T-helper 9 cell (primary cell): ENCODE data around the gene SLC44A2.

Source experiments
- DNase-seq: peaks from one replicate; pipeline ENCODE4 v3.0.0-alpha.2; 2020
- total RNA-seq, 2 donors: gene quantifications; one replicate each; lab custom pipeline; 2026; lab: John Stamatoyannopoulos, UW

Gene SLC44A2
- 132 to 179 reads per million in 2 donors for total RNA-seq

DNA sequence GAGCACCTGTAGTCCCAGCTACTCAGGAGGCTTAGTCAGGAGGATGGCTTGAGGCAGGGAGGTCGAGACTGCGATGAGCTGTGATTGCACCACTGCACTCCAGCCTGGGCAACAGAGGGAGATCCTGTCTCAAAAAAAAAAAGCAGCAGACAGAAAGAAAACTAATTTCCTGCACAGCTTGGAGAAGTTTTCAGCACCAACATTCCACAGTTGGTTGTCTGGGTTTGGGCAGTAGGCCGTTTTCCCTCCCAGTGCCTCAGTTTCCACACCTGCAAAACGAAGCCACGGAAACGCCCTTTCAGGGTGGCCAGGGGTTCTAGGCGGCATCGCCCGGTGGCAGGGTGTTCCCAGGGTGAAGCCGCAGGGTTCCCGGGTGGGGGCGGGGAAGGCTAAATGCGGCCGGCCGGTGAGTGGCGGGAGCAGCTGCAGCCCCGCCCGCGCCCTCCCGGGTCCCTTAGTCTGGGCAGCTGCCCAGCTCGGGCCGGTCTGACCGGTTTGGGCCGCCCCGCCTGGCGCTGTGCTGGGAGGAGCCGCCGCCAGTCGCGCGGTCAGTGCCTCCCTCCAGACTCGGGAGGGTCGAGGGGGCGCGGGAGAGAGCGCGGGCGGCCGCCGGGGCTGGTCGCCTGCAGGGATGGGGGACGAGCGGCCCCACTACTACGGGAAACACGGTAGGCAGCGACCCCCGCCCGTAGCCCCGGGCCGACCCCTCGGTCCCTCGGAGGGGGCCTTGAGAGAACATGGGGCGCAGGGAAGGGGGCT lies at the start of gene SLC44A2:
TSS of gene SLC44A2 (plus strand) at position 551 of the 759 bp plus-strand sequence. CDS start at position 632, 81 bp downstream.
- DNase-seq = no peak

- DNase-seq = no peak
These were observed 47.4 kb upstream of the SLC44A2 start for GRCh38 chr19:10577951-10578350.

DNA sequence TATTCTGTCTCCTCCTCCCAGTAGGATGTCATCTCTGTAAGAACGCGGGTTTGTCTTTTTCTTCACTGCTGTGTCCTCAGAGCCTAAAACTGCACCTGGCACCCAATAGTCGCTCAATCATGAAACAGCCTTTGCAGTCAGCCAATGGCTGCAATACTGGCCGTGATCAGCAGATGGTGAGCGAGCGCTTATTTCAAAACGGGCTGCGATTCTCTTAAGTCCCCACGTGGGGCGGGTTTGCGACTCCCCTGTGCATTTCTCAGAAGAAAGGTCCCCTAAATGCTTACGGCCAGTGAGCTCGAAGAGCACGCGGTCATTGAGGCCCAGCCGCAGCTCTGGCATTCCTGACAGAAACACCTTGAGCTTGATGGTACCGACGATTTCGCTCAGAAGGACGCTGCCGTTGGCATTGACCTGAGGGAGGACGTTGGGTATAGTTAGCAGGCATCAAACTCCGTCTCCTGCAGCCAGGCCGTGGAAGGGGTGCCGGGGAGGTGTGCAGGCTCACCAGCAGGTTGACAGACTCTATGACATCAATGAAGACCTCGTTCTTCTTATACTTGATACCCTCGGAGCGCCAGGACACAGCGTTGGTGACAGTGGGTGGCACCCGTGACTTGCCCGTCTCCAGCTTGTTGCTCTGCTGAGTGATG lies 44.2 kb upstream of the SLC44A2 start:
- DNase-seq = peak; percentile 87

DNA sequence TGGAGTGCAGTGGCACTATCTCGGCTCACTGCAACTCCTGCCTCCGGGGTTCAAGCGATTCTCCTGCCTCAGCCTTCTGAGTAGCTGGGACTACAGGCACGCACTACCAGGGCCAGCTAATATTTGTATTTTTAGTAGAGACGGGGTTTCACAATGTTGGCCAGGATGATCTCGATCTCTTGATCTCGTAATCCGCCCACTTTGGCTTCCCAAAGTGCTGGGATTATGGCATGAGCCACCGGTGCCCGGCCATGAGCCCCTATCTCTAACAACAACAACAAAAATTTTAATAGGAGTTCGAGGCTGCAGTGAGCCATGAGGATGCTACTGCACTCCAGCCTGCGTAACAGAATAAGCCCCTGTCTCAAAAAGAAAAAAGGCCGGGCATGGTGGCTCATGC lies 43.3 kb upstream of the SLC44A2 start:
- DNase-seq = no peak

DNA sequence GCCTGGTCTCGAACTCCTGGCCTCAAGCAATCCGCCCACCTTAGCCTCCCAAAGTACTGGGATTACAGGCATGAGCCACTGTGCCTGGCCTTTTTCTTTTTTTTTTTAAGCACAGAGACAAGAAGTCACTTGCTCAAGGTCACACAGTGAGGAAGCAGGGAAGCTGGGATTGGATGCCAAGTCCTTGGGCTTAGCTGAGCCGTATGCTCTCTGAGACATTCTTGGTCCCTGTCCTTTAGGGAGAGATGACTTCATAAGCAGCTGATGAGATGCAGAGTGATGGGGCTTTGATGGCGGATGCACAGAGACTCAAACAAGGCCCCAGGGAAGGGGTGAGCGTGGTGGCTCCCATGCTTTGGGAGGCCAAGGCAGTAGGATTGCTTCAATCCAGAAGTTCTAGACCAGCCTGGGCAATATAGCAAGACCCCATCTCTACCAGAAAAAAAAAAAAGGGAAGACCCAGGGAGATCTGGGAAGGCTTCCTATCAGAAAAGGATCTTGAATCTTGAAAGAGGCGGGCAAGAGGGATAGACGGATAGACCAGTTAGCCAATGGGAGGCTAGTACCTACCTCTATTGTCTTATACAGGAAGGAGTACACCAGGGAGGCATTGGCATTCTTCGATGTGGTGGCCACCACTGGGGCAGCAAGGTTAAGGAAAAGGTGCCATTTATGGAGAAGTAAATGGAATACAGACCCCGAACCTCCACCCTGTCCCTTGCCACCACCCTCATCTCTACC lies 42.1 kb upstream of the SLC44A2 start:
- DNase-seq = no peak

GRCh38 chr19:10586396-10586795 lies 39.0 kb upstream of the SLC44A2 start:
- DNase-seq = no peak

- no peak for DNase-seq
These were observed 38.1 kb upstream of the SLC44A2 start, which contains the start of gene AP1M2 for GRCh38 chr19:10587022-10587838. Gene AP1M2 (minus strand): TSS chr19:10587312. CDS start chr19:10587231, 81 bp downstream.

GRCh38 chr19:10587839-10588150 lies 37.6 kb upstream of the SLC44A2 start:
- no peak for DNase-seq

- no peak for DNase-seq
These were observed 32.2 kb upstream of the SLC44A2 start for GRCh38 chr19:10593148-10593547.

DNA sequence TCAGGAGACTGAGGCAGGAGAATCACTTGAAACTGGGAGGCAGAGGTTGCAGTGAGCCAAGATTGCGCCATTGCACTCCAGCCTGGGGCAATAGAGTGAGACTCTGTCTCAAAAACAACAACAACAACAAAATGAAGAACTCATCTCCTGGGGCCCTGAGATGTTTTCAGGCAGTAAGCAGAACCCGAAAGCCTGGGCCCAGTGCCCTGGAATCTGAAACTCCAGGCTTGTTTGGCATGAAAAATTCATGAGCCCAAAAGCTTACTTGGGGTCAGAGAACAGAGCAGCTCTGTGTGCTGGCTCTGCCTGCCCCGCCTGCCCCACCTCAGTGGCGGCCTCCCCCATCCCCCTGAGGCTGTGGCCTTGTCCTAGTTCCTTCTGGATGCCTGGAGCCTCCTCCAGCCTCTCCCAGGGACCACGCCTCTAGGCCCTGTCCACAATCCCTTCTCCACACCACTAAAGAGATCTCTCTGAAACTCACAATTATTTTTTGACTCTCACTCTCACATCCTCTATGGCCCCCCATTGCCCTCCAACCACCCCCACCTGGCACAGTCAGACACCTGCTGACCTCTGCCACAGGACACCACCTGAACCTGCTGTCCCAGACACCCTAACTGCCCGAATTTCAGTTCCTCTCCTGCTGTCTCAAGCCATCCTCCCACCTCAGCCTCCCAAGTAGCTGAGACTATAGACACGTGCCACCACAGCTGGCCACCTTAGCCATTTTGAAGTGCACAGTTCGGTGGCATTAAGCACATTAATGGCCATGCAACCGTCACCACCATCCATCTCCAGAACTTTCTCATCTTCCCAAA lies 31.3 kb upstream of the SLC44A2 start:
- no peak for DNase-seq

DNA sequence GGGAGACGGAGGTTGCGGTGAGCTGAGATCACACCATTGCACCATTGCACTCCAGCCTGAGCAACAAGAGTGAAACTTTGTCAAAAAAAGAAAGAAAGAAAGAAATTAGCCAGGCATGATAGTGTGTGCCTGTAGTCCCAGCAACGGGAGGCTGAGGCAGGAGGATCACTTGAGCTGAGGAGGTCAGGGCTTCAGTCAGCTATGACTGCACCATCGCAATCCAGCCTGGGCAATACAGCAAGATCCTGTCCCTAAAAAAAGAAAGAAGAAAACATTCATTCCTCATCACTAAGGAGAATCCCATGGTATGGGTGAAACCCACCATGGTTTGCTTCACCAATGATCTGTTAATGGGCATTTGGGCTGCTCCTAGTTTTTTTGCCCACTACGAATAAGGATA lies 25.2 kb upstream of the SLC44A2 start:
- no peak for DNase-seq

- no peak for DNase-seq
These were observed 23.4 kb upstream of the SLC44A2 start for GRCh38 chr19:10601999-10602329.

- peak; percentile 90 for DNase-seq
These were observed 22.8 kb upstream of the SLC44A2 start for GRCh38 chr19:10602330-10603083.

DNA sequence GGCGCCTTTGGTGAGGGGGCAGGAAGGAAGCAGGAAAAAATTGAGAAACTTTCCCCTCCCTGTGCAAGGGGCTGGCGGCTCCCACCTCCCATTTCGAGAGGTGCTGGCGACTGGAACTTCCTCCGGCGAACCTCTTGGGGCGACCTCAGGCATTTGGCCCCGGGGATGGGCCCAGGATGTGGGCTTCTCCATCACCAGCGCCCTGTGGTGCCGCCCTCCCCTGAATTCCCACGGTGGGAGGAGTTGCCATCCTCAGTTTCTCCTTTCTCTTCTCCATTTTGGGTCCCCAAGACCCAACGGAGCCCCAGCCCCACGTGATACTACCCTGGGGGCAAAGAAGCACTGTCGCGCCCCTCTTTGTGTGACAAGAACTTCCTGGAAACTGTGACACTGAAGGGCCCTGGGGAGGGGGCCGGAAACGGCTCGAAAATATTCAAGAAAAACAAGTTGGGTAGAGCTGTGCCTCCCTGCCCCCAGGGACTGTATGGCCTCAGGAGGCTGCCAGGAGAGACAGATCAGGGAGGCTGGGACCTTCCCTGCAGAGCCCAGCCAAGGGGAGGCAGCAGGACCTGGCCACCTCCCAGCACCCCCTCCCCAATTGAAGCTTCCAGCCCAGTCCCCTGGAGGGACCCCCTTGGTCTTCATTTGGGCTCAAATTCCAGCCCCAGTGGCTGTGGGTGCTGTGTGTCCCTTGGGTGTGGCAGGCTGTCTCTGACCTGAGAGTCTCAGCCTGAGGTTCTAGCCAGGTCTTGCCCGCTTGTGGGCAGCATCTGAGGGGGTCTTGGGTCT lies 22.1 kb upstream of the SLC44A2 start:
- peak; percentile 55 for DNase-seq

GRCh38 chr19:10603873-10604459 lies 21.4 kb upstream of the SLC44A2 start:
- DNase-seq = no peak

- DNase-seq = no peak
These were observed 20.8 kb upstream of the SLC44A2 start for GRCh38 chr19:10604460-10604980.

DNA sequence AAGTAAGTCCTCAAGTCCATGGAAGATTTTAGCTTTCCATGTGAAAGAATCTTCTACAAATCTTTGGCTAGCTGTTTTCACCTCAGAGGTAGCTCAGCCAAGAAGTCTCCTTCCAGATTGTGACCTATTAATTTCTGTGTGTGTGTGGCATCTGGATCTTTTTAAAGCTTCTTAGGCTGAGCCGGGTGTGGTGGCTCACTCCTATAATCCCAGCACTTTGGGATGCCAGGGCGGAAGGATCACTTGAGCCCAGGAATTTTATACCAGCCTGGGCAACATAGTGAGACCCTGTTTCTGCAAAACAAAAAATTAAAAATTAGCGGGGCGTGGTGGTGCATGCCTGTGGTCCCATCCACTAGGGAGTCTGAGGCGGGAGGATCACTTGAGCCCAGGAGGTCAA lies 13.4 kb upstream of the SLC44A2 start:
- no peak for DNase-seq

- DNase-seq = no peak
These were observed 12.7 kb upstream of the SLC44A2 start for GRCh38 chr19:10612499-10613119.

DNA sequence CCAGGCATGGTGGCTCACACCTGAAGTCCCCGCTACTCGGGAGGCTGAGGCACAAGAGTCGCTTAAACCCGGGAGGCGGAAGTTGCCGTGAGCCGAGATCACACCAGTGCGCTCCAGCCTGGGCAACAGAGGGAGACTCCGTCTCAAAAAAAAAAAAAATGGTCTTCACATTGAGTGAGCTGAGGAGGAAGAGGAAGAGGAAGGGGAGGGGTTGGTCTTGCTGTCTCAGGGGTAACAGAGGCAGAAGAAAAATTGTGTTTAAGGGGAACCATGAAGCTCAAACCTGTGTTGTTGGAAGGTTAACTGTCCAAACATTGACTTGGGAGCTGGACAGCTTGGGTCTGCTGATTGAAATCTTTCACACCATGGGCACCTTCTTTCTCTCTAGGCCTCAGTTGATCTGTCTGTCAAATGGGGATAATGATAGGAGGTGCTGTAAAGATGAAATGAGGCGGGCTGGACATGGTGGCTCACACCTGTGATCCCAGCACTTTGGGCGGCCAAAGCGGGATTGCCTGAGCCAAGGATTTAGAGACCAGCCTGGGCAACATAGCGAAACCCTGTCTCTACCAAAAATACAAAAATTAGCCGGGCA lies 9.8 kb upstream of the SLC44A2 start:
- DNase-seq = no peak
